Measurements from ENCODE around the gene NDUFC1. TPM values are rescaled to one million over a fixed set of nuclear protein-coding genes. Genes with fewer than 3 reads are reported as not detected.

NDUFC1 gene
- total RNA-seq, 2 experiments from 2014 or later = 56.2 to 60.6 TPM

DNA sequence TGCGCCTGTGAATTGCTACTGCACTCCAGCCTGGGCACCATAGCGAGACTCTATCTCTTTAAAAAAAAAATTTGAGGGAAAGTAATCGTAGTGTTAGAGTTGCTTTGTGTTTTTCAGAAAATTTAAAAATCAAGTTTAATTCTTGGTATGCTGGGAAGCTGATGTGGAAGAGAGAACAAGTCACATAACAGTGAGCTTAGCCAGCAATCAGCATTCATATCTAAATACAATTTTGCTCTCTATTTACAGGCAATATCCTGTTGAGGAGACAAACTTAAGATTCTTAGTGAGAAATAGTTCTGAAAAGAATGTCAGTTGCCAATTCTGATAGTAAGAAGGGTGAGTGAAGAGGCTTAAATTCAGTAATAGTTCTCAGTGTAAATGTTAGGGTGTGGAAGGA lies 9.6 kb upstream of the NDUFC1 start:
- CTCF ChIA-PET = interaction anchor here (0.8 to 1.6 kb wide), 3 partner anchors 10 to 85 kb away, joined by 3 to 6 read pairs (median 3); partner anchors contain the start of genes NAA15 and NDUFC1
- ATAC-seq (no peak), DNase-seq (no peak)
- POLR2A ChIA-PET = interaction anchor here (0.6 to 2.0 kb wide), 4 partner anchors 10 to 94 kb away, joined by 3 to 9 read pairs (median 4); partner anchors contain the start of genes NAA15 and NDUFC1
- Mint-ChIP-seq H3K27ac (peak overlapping the region; percentile 0), H3K9me3 (no peaks in the 10 kb centered on the region), H3K36me3 (ENCODE audit: low read depth) (peaks cover 41% of the 10 kb centered on the region), H3K4me3 (no peak overlapping the region), H3K27me3 (no peaks in the 10 kb centered on the region), H3K4me1 (ENCODE audit: low read depth) (peaks cover 73% of the 10 kb centered on the region)
- intact Hi-C loops (cut with micrococcal nuclease) = no loop called here
- TF ChIP-seq, protein P1, sequence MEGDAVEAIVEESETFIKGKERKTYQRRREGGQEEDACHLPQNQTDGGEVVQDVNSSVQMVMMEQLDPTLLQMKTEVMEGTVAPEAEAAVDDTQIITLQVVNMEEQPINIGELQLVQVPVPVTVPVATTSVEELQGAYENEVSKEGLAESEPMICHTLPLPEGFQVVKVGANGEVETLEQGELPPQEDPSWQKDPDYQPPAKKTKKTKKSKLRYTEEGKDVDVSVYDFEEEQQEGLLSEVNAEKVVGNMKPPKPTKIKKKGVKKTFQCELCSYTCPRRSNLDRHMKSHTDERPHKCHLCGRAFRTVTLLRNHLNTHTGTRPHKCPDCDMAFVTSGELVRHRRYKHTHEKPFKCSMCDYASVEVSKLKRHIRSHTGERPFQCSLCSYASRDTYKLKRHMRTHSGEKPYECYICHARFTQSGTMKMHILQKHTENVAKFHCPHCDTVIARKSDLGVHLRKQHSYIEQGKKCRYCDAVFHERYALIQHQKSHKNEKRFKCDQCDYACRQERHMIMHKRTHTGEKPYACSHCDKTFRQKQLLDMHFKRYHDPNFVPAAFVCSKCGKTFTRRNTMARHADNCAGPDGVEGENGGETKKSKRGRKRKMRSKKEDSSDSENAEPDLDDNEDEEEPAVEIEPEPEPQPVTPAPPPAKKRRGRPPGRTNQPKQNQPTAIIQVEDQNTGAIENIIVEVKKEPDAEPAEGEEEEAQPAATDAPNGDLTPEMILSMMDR (IDR thresholded peaks at IDR 0.05) = no peak

DNA sequence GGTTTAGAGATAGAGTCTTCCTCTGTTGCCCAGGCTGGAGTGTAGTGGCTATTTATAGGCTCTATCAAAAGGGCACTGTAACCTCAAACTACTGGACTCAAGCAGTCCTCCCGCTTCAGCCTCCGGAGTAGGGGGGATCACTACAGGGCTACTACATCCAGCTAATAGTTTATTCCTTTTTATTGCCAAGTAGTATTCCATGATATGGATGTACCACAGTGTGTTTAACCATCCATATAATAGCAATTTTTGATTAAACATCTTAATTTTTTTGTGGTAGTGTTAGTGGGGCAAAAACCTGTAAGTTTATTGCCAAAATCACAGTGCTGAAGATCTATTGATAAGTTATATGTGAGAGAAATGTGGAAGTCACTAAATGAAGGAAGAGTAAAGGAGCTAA lies 2.6 kb upstream of the NDUFC1 start:
- Mint-ChIP-seq H3K36me3 (ENCODE audit: low read depth) (peaks cover 56% of the 10 kb centered on the region), H3K4me1 (ENCODE audit: low read depth) (peaks cover 51% of the 10 kb centered on the region), H3K27ac (peak overlapping the region; percentile 28), H3K9me3 (no peaks in the 10 kb centered on the region), H3K27me3 (no peaks in the 10 kb centered on the region), H3K4me3 (no peak overlapping the region)
- ChIA-PET POLR2A (interaction anchor here (0.6 kb wide), 1 partner anchor 340 kb away, joined by 3 read pairs; no protein-coding TSS in a partner anchor), CTCF (interaction anchor here (0.6 to 1.3 kb wide), 3 partner anchors 18 to 33 kb away, joined by 3 read pairs; no protein-coding TSS in a partner anchor)
- intact Hi-C loops (cut with micrococcal nuclease) = loop anchor here (5.0 kb wide), 1 partner anchor 128 kb away; the partner anchor contains the start of gene ELF2
- TF ChIP-seq, protein P1 (IDR thresholded peaks at IDR 0.05) = no peak
- ATAC-seq (no peak), DNase-seq (no peak)

DNA sequence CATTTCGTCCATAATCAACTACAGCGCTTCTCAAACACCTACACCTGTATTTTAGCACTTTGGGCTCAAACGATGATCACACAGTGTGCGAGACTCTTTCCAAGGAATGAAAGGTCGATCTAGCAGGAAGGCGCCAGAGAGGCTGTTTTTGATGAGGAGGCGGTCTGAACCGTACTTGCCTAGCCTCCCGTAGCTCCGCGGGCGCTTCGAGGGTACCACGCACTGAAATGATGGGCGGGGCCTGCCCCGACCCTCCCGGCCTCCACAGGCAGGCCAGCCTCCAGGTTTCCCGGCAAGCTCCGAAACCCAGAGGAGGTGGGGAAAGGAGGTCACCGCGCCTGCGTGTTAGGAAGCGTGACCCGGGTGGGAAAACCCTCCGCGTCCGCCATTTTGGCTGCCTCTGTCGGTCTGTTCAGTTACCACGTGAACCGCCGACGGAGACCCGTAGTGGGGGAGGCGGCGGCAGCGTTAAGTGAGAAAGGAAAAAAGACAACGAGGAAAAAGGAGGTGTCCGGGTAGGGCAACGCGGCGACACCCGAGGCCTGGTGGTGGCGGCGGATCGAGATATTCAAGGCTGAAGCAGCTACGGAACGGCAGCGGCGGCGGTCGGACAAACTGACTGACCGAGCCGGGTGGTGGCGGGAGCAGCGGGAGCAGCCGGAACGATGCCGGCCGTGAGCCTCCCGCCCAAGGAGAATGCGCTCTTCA lies 1.0 kb downstream of the NDUFC1 start, which contains the start of gene NAA15:
TSS of gene NAA15 (plus strand) at position 393 of the 708 bp plus-strand sequence. CDS start at position 666, 273 bp downstream.
- H3K36me3 Mint-ChIP-seq (ENCODE audit: low read depth) = peaks cover 40% of the 10 kb centered on the region
- DNase-seq = peak; percentile 98
- intact Hi-C loops (cut with micrococcal nuclease) = loop anchor here (2.0 to 5.0 kb wide), 2 partner anchors 124 to 218 kb away; partner anchors contain the start of gene ELF2
- H3K4me1 Mint-ChIP-seq (ENCODE audit: low read depth) = peaks cover 52% of the 10 kb centered on the region
- TF ChIP-seq, protein P1 (IDR thresholded peaks at IDR 0.05) = no peak
- CTCF ChIA-PET = interaction anchor here (0.6 to 2.1 kb wide), 13 partner anchors 11 to 271 kb away, joined by 3 to 11 read pairs (median 4); partner anchors contain the start of gene ELF2
- H3K27me3 Mint-ChIP-seq = no peaks in the 10 kb centered on the region
- POLR2A ChIA-PET = interaction anchor here (0.7 to 1.7 kb wide), 17 partner anchors 10 to 285 kb away, joined by 3 to 9 read pairs (median 4); no protein-coding TSS in a partner anchor
- H3K4me3 Mint-ChIP-seq = peak within 1 kb of the TSS; percentile 84
- ATAC-seq = peak; percentile 93
- H3K9me3 Mint-ChIP-seq = no peaks in the 10 kb centered on the region
- peak within 1 kb of the TSS; percentile 95 for H3K27ac Mint-ChIP-seq

DNA sequence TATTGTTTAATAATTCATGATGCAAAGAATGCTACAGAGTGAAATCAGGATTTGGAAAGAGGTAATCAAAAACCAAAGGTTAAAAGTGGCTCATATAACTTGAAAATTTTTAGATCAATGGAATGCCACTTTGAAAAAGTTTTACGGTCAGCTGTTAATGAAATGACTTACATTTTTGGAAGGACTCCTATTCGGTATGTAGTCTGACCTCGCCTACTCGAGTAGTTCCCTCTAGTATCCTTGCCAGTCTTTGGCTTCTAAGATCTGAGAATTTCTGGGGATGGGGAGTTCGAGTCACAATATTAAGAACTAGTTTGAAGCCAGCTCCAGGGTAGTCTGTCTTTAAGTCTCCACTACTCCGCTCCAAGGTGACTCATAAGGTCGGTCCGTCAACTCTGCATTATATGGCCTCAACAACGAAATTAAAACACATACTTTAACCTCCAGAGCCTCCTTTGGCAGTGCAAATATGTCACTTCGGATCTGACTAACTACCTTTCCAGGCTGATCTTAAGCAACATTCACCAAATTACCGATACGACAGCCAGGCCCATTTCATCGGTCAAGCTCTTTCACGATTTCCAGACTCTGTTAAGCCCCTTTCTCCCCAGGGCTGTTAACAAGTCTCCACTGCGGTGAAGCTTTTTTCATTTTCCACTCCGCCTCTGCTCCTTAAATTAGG lies 1.7 kb downstream of the NDUFC1 start:
- H3K36me3 Mint-ChIP-seq (ENCODE audit: low read depth) = peaks cover 35% of the 10 kb centered on the region
- DNase-seq = peak; percentile 52
- peak overlapping the region; percentile 84 for H3K4me3 Mint-ChIP-seq
- TF ChIP-seq, protein P1 (IDR thresholded peaks at IDR 0.05) = no peak
- ChIA-PET CTCF (interaction anchor here (0.7 to 2.1 kb wide), 15 partner anchors 10 to 270 kb away, joined by 3 to 11 read pairs (median 4); partner anchors contain the start of gene ELF2), POLR2A (interaction anchor here (0.7 to 1.8 kb wide), 12 partner anchors 11 to 284 kb away, joined by 3 to 8 read pairs (median 4); no protein-coding TSS in a partner anchor)
- intact Hi-C loops (cut with micrococcal nuclease) = loop anchor here (2.0 to 5.0 kb wide), 2 partner anchors 123 to 218 kb away; partner anchors contain the start of gene ELF2
- H3K27ac Mint-ChIP-seq = peak overlapping the region; percentile 95
- H3K27me3 Mint-ChIP-seq = no peaks in the 10 kb centered on the region
- peaks cover 56% of the 10 kb centered on the region for H3K4me1 Mint-ChIP-seq (ENCODE audit: low read depth)
- H3K9me3 Mint-ChIP-seq = no peaks in the 10 kb centered on the region
- ATAC-seq = peak; percentile 29

All from activated CD8-positive, alpha-beta T cell treated with anti-CD3 and anti-CD28 coated beads for 36 hours (primary cell).